HG02938 (cell line): ENCODE measurements around the gene MZB1.
"Not testable (repeated sequence)": the region's sequence is repeated elsewhere in the genome, so short reads cannot be mapped to it uniquely, and the experiment has no call there.

ENCODE experiments used
- ATAC-seq: cut with Tn5 transposase; IDR thresholded peaks from one replicate; pipeline ENCODE4 v1.9.1; 2021; ENCODE audit warnings: mild to moderate bottlenecking, moderate library complexity; ENCODE audit not compliant: unreplicated experiment

The MZB1 gene

DNA sequence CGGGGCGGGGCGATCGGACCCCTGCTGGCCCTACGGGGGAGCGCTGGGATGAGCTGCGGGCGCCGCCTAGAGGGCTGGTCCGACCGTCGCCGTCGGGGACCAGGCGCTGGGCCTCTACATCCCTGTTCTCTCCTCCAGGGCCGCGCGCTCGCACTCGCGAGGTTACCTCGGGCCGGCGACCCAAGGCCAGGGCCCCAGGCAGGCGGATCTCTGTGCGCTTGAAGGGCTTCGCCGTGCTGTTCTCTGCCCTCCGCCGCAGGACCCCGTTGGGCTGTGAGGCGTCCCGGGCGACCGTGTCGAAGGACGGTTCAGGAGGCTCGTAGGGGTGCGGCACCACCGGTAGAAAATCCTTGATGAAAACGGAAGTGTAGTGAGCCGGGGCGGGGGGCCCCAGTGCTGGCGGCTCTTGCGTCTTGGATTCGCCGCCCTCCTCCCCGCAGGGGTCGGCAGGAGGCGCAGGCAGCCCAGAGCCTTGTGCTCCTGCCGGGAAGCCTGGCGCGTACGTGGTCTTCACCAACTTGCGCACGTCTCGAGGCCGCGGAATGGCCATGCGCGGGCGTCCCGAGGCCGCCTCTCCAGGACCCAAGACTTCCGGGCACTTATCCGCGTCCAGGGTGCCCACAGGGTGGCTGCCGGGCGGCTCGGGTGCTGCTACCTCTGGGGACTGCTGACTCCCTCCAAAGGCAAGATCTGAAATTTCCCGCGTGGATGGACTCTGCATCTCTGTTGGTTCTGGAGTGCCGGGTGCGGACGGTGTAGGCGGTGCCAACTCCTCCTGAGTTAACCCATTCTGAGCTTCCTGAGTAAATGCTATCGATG, 3.2 kb upstream of the MZB1 start:
- peak; percentile 43 for ATAC-seq

- no peak for ATAC-seq
Observed at GRCh38 chr5:139392324-139392677, 2.6 kb upstream of the MZB1 start.

GRCh38 chr5:139391570-139392323, 2.0 kb upstream of the MZB1 start:
- no peak for ATAC-seq

- ATAC-seq = no peak
Observed at GRCh38 chr5:139390639-139391569, 1.2 kb upstream of the MZB1 start.

DNA sequence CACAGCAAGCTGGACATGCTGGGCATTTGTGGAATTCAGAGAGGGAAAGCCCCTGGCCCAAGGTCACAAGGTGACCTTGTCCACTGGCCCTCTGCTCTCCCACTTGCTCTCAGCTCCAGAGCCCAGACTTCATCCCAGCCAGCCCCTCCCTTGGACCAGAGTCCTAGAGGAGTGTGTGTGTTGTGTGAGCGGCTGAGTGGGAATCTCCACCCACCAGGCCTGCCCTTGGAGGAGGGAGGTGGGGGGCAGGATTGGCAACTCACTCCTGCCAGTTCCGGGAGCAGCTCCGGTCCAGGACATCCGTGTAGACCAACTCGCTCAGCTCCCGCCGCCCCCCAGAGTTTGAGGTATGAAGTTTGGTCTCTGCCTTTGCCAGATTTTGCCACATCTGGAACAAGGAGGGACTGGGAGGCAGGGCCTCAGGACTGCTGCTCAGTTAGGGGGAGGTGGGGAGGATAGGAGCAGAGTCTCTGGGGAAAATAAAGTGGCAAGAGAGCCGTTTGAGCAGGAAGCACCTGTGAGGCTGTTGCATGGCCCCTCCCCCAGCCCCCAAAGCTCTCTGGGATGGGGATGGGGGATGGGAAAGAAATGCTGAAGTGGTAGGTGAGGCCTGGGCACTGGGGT, 1.4 kb downstream of the MZB1 start:
- ATAC-seq = no peak

DNA sequence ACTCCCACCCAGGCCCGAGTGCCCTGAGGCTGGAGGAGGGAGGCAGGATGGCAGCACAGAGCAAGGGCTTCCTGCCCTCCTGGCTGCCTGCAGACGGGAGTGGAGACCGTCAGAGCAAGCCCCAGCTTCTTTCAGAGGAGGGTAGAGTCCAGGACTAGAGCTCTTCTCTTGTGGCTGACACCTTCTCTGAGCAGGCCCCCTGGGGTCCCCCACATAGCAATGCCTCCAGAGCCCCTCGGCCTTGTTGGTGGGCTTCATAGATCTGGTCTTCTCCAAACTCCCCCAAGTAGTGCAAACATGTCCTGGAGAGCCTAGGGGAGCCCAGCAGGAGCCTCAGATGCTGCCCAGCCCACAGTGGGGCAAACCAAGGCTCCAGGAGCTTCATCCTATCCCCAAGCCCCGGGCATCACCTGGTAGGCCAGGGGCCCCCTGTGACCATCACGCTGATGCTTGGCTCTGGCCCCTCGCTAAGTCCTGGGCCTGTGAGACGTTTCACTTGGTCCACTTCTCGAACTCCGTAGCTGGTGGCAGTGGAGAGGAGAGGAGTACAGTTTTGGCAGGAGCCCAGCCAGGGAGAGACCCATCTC, 2.0 kb downstream of the MZB1 start:
- ATAC-seq = no peak

- ATAC-seq = not testable (repeated sequence)
Observed at GRCh38 chr5:139386956-139387355, 2.8 kb downstream of the MZB1 start.

DNA sequence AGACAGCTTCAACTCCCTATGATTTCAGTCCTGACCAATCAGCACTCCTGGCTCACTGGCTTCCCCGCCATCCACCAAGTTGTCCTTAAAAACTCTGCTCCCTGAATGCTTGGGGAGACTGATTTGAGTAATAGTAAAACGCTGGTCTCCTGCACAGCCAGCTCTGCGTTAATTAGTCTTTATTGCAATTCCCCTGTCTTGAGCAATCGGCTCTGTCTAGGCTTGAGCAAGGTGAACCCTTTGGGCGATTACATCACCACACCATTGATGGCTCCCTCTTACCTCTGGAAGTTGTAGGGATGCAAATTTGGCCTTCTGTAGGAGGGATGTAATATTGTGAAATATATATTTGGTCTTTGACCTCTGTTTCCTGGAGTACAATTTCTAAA, 3.7 kb downstream of the MZB1 start:
- no peak for ATAC-seq

DNA sequence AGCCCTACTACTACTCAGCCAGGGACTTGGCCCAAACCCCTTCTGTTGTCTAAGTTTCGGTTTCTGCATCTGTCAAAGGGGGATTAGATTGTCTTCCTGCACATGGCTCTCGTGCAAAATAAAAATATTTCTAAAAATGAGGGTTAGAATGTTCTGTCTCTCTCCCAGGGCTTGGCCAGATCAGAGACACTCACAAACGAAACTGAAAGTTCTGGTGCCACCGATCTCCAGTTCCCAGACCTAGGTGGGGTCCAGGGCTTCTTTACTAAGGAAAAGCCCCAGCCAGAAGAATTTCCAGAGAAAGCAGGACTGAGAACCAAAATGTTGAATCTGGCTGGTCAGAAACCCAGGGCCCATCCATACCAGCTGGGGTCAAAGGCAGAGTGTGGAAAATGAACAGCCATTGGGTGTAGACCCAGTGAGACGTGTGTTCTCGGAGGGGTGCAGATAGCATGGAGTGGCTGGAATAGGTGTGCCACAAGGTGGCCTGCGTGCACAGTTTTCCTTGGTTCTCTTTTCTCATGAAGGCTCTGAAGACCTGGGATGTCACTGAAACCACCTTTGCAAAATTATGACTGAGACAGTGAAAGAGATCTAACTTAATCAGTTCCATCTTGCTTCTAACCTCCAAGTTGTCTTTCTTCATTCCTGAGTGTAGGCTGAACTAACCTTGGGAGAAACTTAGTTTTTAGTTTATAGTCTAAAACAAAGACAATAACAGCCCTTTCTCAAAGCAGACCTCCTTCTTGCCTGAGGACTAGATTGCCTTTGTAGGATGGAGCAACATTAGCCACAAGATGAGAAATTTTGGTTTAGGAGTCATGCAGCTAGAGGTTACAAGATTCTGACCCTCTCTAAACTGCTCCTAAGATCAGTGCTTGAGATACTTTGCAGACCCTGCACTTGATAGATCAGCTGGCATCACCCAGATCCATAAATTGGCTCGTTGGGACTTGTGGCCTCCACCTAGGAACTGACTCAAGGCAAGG, 4.4 kb downstream of the MZB1 start:
- no peak for ATAC-seq

- ATAC-seq = no peak
Observed at GRCh38 chr5:139384591-139385051, 5.1 kb downstream of the MZB1 start.

GRCh38 chr5:139383993-139384590, 5.6 kb downstream of the MZB1 start:
- ATAC-seq = no peak

DNA sequence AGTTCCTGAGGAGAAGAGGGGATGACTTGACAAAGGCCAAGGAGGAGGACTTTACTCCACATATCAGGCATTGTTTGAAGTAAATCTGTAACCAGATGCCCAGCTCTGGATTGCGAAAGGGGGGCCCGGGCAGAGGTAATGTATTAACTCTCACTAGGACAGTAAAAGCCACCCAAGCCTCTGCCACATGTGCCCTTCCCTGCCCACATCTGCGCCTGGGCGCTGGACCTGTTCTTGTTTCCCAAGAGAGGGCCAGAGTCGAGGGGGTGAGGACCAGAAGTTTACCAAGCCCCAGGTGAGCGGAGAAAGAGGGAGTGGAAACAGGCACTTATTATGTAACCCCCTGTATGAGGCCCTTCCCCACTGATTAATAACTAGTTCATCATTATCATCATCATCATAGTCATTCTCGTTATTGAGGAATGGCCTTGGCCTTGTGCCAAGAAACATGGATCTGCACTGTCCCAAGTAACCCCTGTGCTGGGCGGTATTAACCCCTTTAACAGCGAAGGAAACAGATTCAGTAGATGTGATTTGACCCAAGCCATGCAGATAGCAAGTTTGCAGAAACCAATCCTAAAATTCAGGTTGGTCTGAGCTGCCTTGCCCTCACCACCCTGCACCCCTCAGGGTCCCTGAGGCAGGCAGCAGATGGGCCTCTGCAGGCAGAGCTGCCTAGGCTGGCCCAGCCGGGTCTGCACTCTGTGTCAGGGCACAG, 6.3 kb downstream of the MZB1 start, which contains the start of gene SLC23A1:
Gene SLC23A1 (minus strand): TSS at position 23 of the 718 bp plus-strand sequence. CDS start 44 bp downstream, outside the sequence.
- no peak for ATAC-seq

DNA sequence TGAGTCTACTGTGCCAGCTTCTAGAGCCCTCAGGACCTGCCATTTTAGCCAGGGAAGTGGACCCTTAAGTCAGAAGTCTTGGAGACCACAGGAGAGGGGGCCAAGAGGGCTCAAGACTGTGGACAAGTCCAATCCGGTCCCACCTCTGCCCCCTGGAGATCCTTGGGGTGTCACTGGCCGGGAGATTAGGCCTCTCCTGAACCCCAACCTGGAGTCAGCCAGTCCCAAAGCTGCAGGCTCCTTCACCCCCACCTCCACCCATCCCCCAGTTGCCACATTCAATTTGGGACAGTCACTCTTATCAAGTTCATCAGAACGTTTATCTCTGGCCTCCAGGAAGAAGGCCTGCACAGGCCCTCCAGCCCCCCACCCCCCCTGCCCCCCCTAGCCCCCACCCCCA, 6.9 kb downstream of the MZB1 start:
- ATAC-seq = no peak

DNA sequence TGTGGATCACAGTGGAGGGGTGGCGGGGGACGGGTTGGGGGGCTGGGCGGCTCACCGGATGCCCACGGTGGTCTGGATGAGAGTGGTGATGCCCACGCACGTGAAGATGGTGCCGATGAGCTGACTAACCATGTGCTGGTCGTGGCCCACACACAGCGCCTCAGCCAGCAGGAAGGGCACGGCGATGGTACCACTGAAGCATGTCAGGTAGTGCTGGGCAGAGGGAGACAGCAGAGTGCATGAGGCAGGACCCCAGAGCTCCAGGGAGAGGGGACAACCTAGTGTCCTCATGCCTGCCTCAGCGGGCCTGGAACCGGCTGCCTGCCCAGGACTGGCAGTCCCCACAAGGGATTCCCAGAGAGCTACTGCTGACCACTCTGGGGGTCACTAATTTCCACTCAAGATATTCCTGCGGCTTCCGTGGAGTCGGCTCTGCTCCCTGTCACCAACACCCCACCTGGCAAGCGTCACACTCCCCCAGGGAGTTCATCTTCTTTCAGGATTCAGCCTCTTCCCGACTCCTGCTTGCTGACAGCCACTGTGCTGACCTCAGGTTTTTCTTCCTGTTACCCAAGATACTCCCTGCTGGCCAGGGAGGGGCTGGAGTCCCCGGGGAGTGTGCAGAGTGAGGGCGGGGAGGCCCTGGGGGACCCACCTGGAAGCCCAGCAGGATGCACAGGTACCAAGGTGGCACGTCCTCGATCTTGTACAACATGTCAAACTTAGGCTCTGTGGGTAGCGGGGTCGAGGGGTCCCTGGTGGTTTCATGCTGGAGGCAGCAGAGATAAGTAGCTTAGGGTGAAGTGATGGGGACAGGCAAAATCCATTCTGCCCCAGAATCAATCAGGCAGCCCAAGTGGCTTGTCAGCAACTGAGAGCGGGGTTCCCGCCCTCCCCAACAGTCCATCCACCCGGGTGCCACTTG, 7.6 kb downstream of the MZB1 start:
- no peak for ATAC-seq

- no peak for ATAC-seq
Observed at GRCh38 chr5:139379626-139380449, 9.9 kb downstream of the MZB1 start.

DNA sequence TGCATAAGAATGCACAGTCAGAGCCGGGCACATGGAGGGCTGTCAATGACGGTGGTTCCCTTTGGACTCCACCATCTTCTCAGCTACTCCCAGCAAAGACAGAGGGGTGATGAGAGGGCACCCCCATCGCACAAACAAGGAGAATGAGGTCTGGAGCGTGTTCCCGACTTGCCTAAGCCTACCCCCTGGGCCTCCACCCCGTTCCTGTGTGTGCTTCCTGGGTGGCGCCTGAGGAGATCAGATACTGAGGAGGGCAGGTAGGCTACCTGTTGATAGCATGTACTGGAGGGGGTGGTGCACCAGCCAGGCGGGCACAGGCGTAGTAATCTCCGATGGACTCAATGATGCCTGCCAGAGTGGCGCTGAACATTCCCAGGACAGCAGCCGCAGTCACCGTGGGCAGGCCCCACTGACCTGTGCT, 10.8 kb downstream of the MZB1 start:
- ATAC-seq = no peak
